Bronchial epithelial cell (primary cell): ENCODE data around the gene CEACAM4. TPM values are rescaled to one million over a fixed set of nuclear protein-coding genes. Genes with fewer than 3 reads are reported as not detected.
"Not testable (repeated sequence)": the region's sequence is repeated elsewhere in the genome, so short reads cannot be mapped to it uniquely, and the experiment has no call there.

Source experiments
- DNase-seq: peaks from one replicate; pipeline ENCODE4 v3.0.0-alpha.2; 2010; ENCODE audit warnings: low read depth
- FAIRE-seq: peaks from 2 replicates; lab custom pipeline; 2011; peaks lifted over from hg19 to GRCh38; lab: Jason Lieb, UNC
- H3K27me3 ChIP-seq: 2 replicates; pipeline ENCODE4 v1.5.1; 2011; ENCODE audit warnings: low read length; ENCODE audit not compliant: control insufficient read depth, insufficient read depth
- H3K36me3 ChIP-seq: 2 replicates; pipeline ENCODE4 v1.5.1; 2011; ENCODE audit warnings: low read length; ENCODE audit not compliant: control insufficient read depth, insufficient read depth
- H3K4me3 ChIP-seq: 2 replicates; pipeline ENCODE4 v1.5.1; 2011; ENCODE audit warnings: mild to moderate bottlenecking, low read depth, low read length, control low read depth
- CTCF ChIP-seq: IDR thresholded peaks from 2 replicates; pipeline ENCODE4 v1.5.1; 2011; ENCODE audit warnings: mild to moderate bottlenecking, moderate library complexity, low read length, control low read depth, inconsistent platforms; ENCODE audit not compliant: insufficient read depth, severe bottlenecking
- total RNA-seq: library from RNA; depleted of rRNA; stranded (reverse); fragments of >200 nt; gene quantifications from 2 replicates; pipeline ENCODE4 v1.2.1, GENCODE V29; 2014

Gene CEACAM4
- total RNA-seq: not detected in 2 replicates

GRCh38 chr19:41626877-41627276, at the start of gene CEACAM4:
TSS of gene CEACAM4 (minus strand) at chr19:41627074. CDS start at chr19:41626963, 111 bp downstream.
- H3K36me3 ChIP-seq: no peaks in the 10 kb centered on the region
- no peaks in the 10 kb centered on the region for H3K27me3 ChIP-seq
- DNase-seq: no peak
- TF ChIP-seq CTCF: no peak
- no peak within 1 kb of the TSS for H3K4me3 ChIP-seq
- FAIRE-seq: no peak

GRCh38 chr19:41671486-41671885, 44.6 kb upstream of the CEACAM4 start:
- Histone ChIP-seq H3K36me3 (no peaks in the 10 kb centered on the region), H3K27me3 (no peaks in the 10 kb centered on the region), H3K4me3 (no peak overlapping the region)
- no peak for FAIRE-seq
- no peak for DNase-seq
- no peak for TF ChIP-seq CTCF

- Histone ChIP-seq H3K4me3 (no peak overlapping the region), H3K36me3 (no peaks in the 10 kb centered on the region), H3K27me3 (no peaks in the 10 kb centered on the region)
- no peak for DNase-seq
- FAIRE-seq: no peak
- TF ChIP-seq CTCF: no peak
Observed at GRCh38 chr19:41670755-41671154, 43.9 kb upstream of the CEACAM4 start.

GRCh38 chr19:41668315-41668714, 41.4 kb upstream of the CEACAM4 start:
- no peak for FAIRE-seq
- TF ChIP-seq CTCF: no peak
- no peak overlapping the region for H3K4me3 ChIP-seq
- DNase-seq: no peak
- no peaks in the 10 kb centered on the region for H3K27me3 ChIP-seq
- no peaks in the 10 kb centered on the region for H3K36me3 ChIP-seq

GRCh38 chr19:41666075-41666474, 39.2 kb upstream of the CEACAM4 start:
- H3K4me3 ChIP-seq: no peak overlapping the region
- no peak for TF ChIP-seq CTCF
- H3K27me3 ChIP-seq: no peaks in the 10 kb centered on the region
- H3K36me3 ChIP-seq: no peaks in the 10 kb centered on the region
- DNase-seq (no peak), FAIRE-seq (no peak)

GRCh38 chr19:41657157-41657556, 30.3 kb upstream of the CEACAM4 start:
- Histone ChIP-seq H3K36me3 (no peaks in the 10 kb centered on the region), H3K4me3 (no peak overlapping the region), H3K27me3 (no peaks in the 10 kb centered on the region)
- TF ChIP-seq CTCF: no peak
- no peak for FAIRE-seq
- DNase-seq: no peak

GRCh38 chr19:41656756-41657155, 29.9 kb upstream of the CEACAM4 start:
- not testable (repeated sequence) for FAIRE-seq, H3K27me3 ChIP-seq

More at GRCh38 chr19:41656756-41657155, 29.9 kb upstream of the CEACAM4 start:
- H3K36me3 ChIP-seq, H3K4me3 ChIP-seq, DNase-seq: not testable (repeated sequence)
